Caco-2 (cell line): ENCODE data around the gene GZMM. TPM values are rescaled to one million over a fixed set of nuclear protein-coding genes. Genes with fewer than 3 reads are reported as not detected.

Source experiments
- BruUV-seq: library from RNA; stranded (reverse); fragments of 400-500 nt; replicated peaks from 2 replicates; lab custom pipeline; 2021; lab: Mats Ljungman, UMichigan
- CTCF ChIA-PET: fragments of 300-600 bp; sonication (Branson Sonifier 250); formaldehyde crosslinking; loops from one replicate; lab custom pipeline; 2022; ENCODE audit warnings: antibody characterized with exemption; lab: Charles Lee
- POLR2A ChIA-PET: fragments of 300-600 bp; sonication (Branson Sonifier 250); formaldehyde crosslinking; loops from one replicate; lab custom pipeline; 2022; ENCODE audit warnings: antibody characterized with exemption; lab: Charles Lee
- DNase-seq, 2 experiments: peaks; one replicate each; pipeline versions ENCODE4 v3.0.0 to v3.0.0-alpha.2; 2020 to 2022
- H3K27me3 ChIP-seq: replicated peaks from 2 replicates; pipeline ENCODE4 v1.6.0; 2011; ENCODE audit warnings: low read length; ENCODE audit not compliant: control insufficient read depth, insufficient read depth
- H3K36me3 ChIP-seq: 2 replicates; pipeline ENCODE4 v1.5.1; 2011; ENCODE audit warnings: low read length; ENCODE audit not compliant: control insufficient read depth, insufficient read depth
- H3K4me1 ChIP-seq: fragments of 250-450 bp; sonication (Bioruptor Pico); 2 replicates; pipeline ENCODE4 v1.5.1; 2020; ENCODE audit warnings: mild to moderate bottlenecking
- H3K4me3 ChIP-seq: 2 replicates; pipeline ENCODE4 v1.5.1; 2011; ENCODE audit warnings: low read depth, mild to moderate bottlenecking, control low read depth, low read length
- H3K9me3 ChIP-seq: fragments of 250-450 bp; sonication (Bioruptor Pico); 2 replicates; pipeline ENCODE4 v1.5.1; 2020; ENCODE audit warnings: mild to moderate bottlenecking, moderate library complexity
- H3K27ac Mint-ChIP-seq: one replicate; pipeline ENCODE4 v1.8.0; 2022; ENCODE audit warnings: mixed read lengths; ENCODE audit not compliant: unreplicated experiment
- H3K27me3 Mint-ChIP-seq: one replicate; pipeline ENCODE4 v1.8.0; 2022; ENCODE audit warnings: mixed read lengths; ENCODE audit not compliant: insufficient read depth, unreplicated experiment
- H3K36me3 Mint-ChIP-seq: one replicate; pipeline ENCODE4 v1.8.0; 2022; ENCODE audit warnings: mild to moderate bottlenecking, mixed read lengths; ENCODE audit not compliant: insufficient read depth, unreplicated experiment
- H3K4me1 Mint-ChIP-seq: one replicate; pipeline ENCODE4 v1.8.0; 2022; ENCODE audit warnings: low read depth, mixed read lengths; ENCODE audit not compliant: unreplicated experiment
- H3K4me3 Mint-ChIP-seq: one replicate; pipeline ENCODE4 v1.8.0; 2022; ENCODE audit warnings: mild to moderate bottlenecking, moderate library complexity, mixed read lengths; ENCODE audit not compliant: unreplicated experiment
- H3K9me3 Mint-ChIP-seq: one replicate; pipeline ENCODE4 v1.8.0; 2022; ENCODE audit warnings: mixed read lengths; ENCODE audit not compliant: unreplicated experiment
- CTCF ChIP-seq, 2 experiments: fragments of 200-600 bp in 1 of 2; IDR thresholded peaks; 1 replicate in 1 of 2; 2 replicates in 1 of 2; pipeline versions ENCODE4 v1.5.1 to v1.8.0; 2011 to 2022; ENCODE audit warnings: antibody characterized with exemption in 1 of 2, control low read depth in 1 of 2, inconsistent platforms in 1 of 2, low read depth in 1 of 2, low read length in 1 of 2, mild to moderate bottlenecking in 1 of 2, moderate library complexity in 1 of 2; ENCODE audit not compliant: insufficient read depth in 1 of 2, severe bottlenecking in 1 of 2, unreplicated experiment in 1 of 2
- intact Hi-C: fragments of 100-400 bp; cut with micrococcal nuclease; formaldehyde crosslinking; loops from one replicate; pipeline ENCODE4 v1.10.0; 2022; ENCODE audit not compliant: unreplicated experiment
- total RNA-seq: library from RNA; stranded (reverse); gene quantifications from 2 replicates; pipeline ENCODE4 v1.2.3, GENCODE V29; 2022

The GZMM gene
- total RNA-seq, 1 experiment from 2014 or later: not detected

DNA sequence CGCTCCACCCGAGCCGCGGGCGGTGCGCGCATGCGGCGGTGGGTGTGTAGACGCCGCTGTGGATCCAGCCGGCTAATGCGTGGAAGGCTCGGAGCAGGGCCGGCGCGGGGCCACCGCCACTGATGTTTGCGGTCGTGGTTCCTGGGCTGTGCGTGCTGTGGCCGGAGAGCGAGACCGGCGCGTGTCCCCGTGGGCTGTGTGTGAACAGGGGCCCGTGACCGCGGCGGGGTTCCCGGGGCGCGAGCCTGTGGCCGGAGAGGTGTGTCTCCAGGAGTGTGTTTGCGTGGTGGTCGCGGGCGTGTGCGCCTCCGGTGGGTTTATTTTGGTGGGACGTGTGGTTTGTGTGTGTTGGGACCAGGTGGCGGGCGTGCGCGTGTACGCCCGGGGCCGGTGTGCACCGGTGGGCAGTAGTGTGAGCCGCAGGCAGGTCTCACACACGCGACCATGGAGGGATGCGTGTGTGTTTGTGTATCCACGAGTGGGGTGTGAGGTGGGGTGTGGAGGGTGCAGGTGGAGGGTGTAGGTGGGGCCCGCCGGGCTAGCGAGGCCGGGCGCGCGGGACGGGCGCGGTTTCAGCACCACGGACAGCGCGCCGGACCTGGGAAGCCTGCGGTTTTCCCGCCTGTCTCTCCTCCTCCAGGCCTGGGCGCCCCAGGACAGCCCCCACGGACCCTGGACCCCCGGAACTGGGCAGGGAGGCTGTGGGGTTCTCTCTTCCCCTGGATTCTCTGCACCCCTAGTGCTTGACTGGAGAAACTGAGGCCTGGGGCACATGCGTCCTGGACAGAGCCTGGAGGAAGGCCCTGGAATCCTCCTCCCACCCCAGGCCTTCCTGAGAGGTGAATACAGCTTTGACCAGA, 47.5 kb downstream of the GZMM start:
- H3K27ac Mint-ChIP-seq: no peak overlapping the region
- Histone ChIP-seq H3K4me1 (peaks cover 19% of the 10 kb centered on the region), H3K9me3 (no peaks in the 10 kb centered on the region), H3K4me3 (no peak overlapping the region), H3K27me3 (0 out of 2 replicates have a peak, but pooled peaks cover 2% of the 10 kb centered on the region), H3K36me3 (no peaks in the 10 kb centered on the region)
- TF ChIP-seq CTCF (IDR thresholded peaks at IDR 0.05; ENCODE audit: insufficient read depth in 1 of 2, low read depth in 1 of 2, low read length in 1 of 2, severe bottlenecking in 1 of 2, unreplicated experiment in 1 of 2): no peak
- peaks cover 11% of the 10 kb centered on the region for H3K36me3 Mint-ChIP-seq
- intact Hi-C loops: no loop called here
- H3K4me3 Mint-ChIP-seq: no peak overlapping the region
- ChIA-PET POLR2A (no interaction called here), CTCF (no interaction called here)
- no peaks in the 10 kb centered on the region for H3K4me1 Mint-ChIP-seq
- BruUV-seq: no TSS peak
- DNase-seq: peak in 1 of 2 experiments; percentile 62
- no peaks in the 10 kb centered on the region for H3K9me3 Mint-ChIP-seq
- H3K27me3 Mint-ChIP-seq: peaks cover 7% of the 10 kb centered on the region

DNA sequence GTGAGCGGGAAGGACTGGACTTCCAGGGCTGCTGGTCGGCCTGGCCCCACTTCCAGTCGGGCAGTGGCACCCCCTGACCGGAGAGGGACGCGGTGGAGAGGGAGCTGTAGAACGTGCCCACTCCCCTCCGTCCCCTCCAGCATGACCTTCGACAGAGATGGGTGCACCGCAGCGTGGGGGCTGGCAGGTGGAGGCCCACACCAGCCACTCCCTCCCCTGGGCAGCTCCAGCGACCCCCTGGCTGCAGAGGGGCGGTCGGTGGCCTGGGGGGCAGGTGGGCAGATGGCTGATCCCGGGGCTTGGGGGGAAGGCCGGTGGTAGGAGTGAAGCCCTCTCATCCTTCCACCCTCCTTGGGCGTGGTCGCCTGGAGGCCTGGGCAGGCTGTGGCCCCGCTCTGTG, 48.2 kb downstream of the GZMM start:
- BruUV-seq: no TSS peak
- Histone ChIP-seq H3K36me3 (no peaks in the 10 kb centered on the region), H3K9me3 (no peaks in the 10 kb centered on the region), H3K4me3 (no peak overlapping the region), H3K4me1 (peaks cover 19% of the 10 kb centered on the region), H3K27me3 (0 out of 2 replicates have a peak, but pooled peaks cover 2% of the 10 kb centered on the region)
- intact Hi-C loops: no loop called here
- H3K36me3 Mint-ChIP-seq: peaks cover 6% of the 10 kb centered on the region
- H3K4me3 Mint-ChIP-seq: no peak overlapping the region
- ChIA-PET CTCF (no interaction called here), POLR2A (no interaction called here)
- DNase-seq: no peak
- H3K27me3 Mint-ChIP-seq: peaks cover 7% of the 10 kb centered on the region
- H3K9me3 Mint-ChIP-seq: no peaks in the 10 kb centered on the region
- no peak overlapping the region for H3K27ac Mint-ChIP-seq
- TF ChIP-seq CTCF (IDR thresholded peaks at IDR 0.05; ENCODE audit: insufficient read depth in 1 of 2, low read depth in 1 of 2, low read length in 1 of 2, severe bottlenecking in 1 of 2, unreplicated experiment in 1 of 2): no peak
- H3K4me1 Mint-ChIP-seq: no peaks in the 10 kb centered on the region

DNA sequence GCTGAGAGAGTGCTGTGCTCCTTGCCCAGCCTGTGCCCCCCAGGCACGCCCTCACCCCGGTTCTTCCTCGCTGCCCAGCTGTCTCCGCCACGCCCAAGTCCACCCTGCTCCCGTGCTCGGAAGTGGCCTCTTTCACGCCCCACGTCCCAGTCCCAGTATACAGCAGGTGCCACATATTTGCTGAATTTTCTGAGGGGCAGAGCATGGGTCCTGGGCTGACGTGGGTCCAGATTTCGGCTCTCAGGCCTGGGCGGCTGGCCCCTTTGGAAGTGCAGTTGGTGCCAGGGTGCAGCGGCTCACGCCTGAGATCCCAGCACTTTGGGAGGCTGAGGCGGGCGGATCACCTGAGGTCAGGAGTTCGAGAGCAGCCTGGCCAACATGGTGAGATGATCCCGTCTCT, 49.2 kb downstream of the GZMM start:
- Histone ChIP-seq H3K9me3 (no peaks in the 10 kb centered on the region), H3K36me3 (no peaks in the 10 kb centered on the region), H3K4me1 (peaks cover 19% of the 10 kb centered on the region), H3K4me3 (no peak overlapping the region), H3K27me3 (0 out of 2 replicates have a peak, but pooled peaks cover 2% of the 10 kb centered on the region)
- no TSS peak for BruUV-seq
- ChIA-PET POLR2A (no interaction called here), CTCF (no interaction called here)
- Mint-ChIP-seq H3K9me3 (no peaks in the 10 kb centered on the region), H3K36me3 (peaks cover 6% of the 10 kb centered on the region), H3K4me3 (no peak overlapping the region), H3K4me1 (no peaks in the 10 kb centered on the region), H3K27me3 (peaks cover 7% of the 10 kb centered on the region), H3K27ac (no peak overlapping the region)
- intact Hi-C loops: no loop called here
- no peak for TF ChIP-seq CTCF (IDR thresholded peaks at IDR 0.05; ENCODE audit: insufficient read depth in 1 of 2, low read depth in 1 of 2, low read length in 1 of 2, severe bottlenecking in 1 of 2, unreplicated experiment in 1 of 2)
- no peak for DNase-seq
